Left ventricle myocardium inferior (tissue), 1 donor: ENCODE data around the gene PIK3R1. TPM values are rescaled to one million over a fixed set of nuclear protein-coding genes. Genes with fewer than 3 reads are reported as not detected.

Experiments used
- DNase-seq: peaks from one replicate; pipeline ENCODE4 v3.0.0-alpha.2; 2020
- H3K27ac ChIP-seq: fragments of 200-600 bp; replicated peaks from 2 replicates; pipeline ENCODE4 v1.8.0; 2021
- H3K27me3 ChIP-seq: fragments of 200-600 bp; 2 replicates; pipeline ENCODE4 v1.8.0; 2021; ENCODE audit warnings: low read depth
- H3K36me3 ChIP-seq: fragments of 200-600 bp; 2 replicates; pipeline ENCODE4 v1.8.0; 2021
- H3K4me1 ChIP-seq: fragments of 200-600 bp; 2 replicates; pipeline ENCODE4 v1.8.0; 2021
- H3K4me3 ChIP-seq: fragments of 200-600 bp; 2 replicates; pipeline ENCODE4 v1.8.0; 2021; ENCODE audit warnings: mild to moderate bottlenecking, moderate library complexity
- H3K9me3 ChIP-seq: fragments of 200-600 bp; replicated peaks from 2 replicates; pipeline ENCODE4 v1.8.0; 2021
- intact Hi-C: fragments of 100-400 bp; cut with micrococcal nuclease; formaldehyde crosslinking; loops from one replicate; pipeline ENCODE4 v1.11.0; 2022
- total RNA-seq: library from RNA; stranded (reverse); fragmentation: NEBNext Ultra II Directional; extraction: Animal tissue kit (Norgen Biotek cat#: 25700); gene quantifications from one replicate; pipeline ENCODE4 v1.2.1, GENCODE V29; 2021
- TF ChIP-seq, protein P1 (sequence below): fragments of 200-600 bp; IDR thresholded peaks from 2 replicates; pipeline ENCODE4 v1.8.0; 2021; ENCODE audit warnings: antibody characterized with exemption, mild to moderate bottlenecking, borderline replicate concordance
- donor health status: DM: no; HTN: yes; CAD: no; lungs with severe emphysema.

PIK3R1 gene
- total RNA-seq, 1 donor from 2014 or later: 132 TPM

DNA sequence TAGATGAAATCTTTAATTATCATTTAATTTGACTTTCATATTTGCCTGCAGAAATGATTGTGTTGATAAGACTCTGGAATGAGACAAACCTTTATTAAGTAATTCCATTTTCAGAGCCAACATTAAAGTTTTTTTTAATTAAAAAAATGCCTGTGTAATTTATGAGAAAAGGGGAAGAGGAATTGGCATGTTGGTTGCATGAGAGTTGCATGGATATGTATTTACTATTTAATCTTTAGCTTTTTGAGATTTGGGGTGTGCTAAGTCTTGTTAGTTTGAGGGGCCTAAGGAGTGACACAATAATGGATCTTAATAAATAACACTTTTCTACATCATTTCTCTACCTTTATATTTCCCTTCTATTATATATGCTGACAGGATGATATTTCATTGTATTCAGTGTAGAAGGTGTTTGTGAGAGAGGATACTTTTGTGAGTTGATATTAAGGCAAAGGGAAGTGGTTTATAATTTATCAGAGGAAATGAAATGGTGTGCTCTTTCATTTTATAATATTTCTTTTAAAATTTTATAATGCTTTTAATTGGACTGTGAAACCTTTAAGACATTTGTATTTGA lies 54.9 kb downstream of the PIK3R1 start:
- H3K9me3 ChIP-seq: no peaks in the 10 kb centered on the region
- H3K4me3 ChIP-seq: no peak overlapping the region
- H3K27ac ChIP-seq: peak overlapping the region; percentile 91
- DNase-seq: no peak
- H3K27me3 ChIP-seq: no peaks in the 10 kb centered on the region
- TF ChIP-seq, protein P1, sequence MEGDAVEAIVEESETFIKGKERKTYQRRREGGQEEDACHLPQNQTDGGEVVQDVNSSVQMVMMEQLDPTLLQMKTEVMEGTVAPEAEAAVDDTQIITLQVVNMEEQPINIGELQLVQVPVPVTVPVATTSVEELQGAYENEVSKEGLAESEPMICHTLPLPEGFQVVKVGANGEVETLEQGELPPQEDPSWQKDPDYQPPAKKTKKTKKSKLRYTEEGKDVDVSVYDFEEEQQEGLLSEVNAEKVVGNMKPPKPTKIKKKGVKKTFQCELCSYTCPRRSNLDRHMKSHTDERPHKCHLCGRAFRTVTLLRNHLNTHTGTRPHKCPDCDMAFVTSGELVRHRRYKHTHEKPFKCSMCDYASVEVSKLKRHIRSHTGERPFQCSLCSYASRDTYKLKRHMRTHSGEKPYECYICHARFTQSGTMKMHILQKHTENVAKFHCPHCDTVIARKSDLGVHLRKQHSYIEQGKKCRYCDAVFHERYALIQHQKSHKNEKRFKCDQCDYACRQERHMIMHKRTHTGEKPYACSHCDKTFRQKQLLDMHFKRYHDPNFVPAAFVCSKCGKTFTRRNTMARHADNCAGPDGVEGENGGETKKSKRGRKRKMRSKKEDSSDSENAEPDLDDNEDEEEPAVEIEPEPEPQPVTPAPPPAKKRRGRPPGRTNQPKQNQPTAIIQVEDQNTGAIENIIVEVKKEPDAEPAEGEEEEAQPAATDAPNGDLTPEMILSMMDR: no peak
- peaks cover 100% of the 10 kb centered on the region for H3K4me1 ChIP-seq
- intact Hi-C loops: no loop called here
- H3K36me3 ChIP-seq: peaks cover 16% of the 10 kb centered on the region

DNA sequence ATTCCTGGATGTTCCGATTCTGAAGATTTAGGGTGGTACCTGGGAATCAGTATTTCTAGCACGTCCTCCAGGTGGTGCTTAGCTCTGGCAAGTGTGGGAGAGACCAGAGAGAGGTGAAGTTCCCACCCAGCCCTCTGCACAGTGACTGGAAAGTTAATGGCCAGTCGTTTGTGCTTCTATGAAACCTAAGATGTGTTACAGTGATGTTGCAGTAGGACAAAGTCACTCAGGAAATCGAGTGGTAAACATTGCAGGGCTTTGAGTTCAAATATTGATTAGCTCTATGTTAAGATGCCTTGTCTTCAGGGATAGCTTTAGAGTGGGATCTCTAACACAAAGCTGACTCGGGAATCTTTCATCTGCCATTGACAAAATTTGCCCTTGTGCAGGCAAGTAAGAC lies 55.6 kb downstream of the PIK3R1 start:
- TF ChIP-seq, protein P1: no peak
- Histone ChIP-seq H3K27me3 (no peaks in the 10 kb centered on the region), H3K4me1 (peaks cover 100% of the 10 kb centered on the region), H3K4me3 (no peak overlapping the region), H3K27ac (peak overlapping the region; percentile 91), H3K36me3 (peaks cover 22% of the 10 kb centered on the region), H3K9me3 (no peaks in the 10 kb centered on the region)
- intact Hi-C loops: no loop called here
- no peak for DNase-seq

- Histone ChIP-seq H3K4me3 (no peak overlapping the region), H3K27me3 (no peaks in the 10 kb centered on the region), H3K36me3 (peaks cover 34% of the 10 kb centered on the region), H3K4me1 (peaks cover 100% of the 10 kb centered on the region), H3K9me3 (no peaks in the 10 kb centered on the region), H3K27ac (peak overlapping the region; percentile 91)
- DNase-seq: no peak
- intact Hi-C loops: no loop called here
- TF ChIP-seq, protein P1: peak; percentile 55
Measured at GRCh38 chr5:68272289-68272688, 56.7 kb downstream of the PIK3R1 start.

DNA sequence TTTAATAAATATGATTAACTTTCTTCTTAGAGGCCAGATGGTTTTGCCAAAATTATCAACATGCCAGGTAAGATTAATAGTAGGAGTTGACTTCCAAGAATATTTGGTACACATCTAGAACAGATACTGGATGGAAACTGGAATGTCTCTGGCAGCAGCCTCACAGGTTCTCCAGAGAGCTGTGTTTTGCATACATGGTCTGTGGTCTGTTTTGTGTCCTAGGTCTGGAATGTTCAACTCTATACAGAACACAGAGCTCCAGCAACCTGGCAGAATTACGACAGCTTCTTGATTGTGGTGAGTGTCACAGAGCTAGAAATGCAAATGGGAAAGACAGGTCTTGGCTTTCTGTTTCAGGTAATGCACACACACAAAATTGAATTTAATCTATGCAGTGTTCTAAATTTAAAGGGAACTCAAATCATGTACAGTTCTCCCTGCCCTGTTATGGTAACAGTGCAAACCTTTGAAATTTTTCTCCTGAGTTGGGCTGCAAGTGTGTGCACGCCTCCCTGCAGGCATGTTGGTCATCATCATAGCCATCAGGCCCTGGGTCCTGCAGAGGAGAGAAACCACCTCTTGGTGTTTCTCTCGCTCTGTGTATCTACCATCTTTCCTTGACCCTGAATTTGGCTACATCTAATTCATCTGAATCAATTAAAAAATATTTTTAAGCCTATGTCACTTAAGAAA lies 58.3 kb downstream of the PIK3R1 start:
- TF ChIP-seq, protein P1: no peak
- intact Hi-C loops: no loop called here
- H3K9me3 ChIP-seq: no peaks in the 10 kb centered on the region
- no peak for DNase-seq
- H3K27ac ChIP-seq: peak overlapping the region; percentile 91
- peaks cover 94% of the 10 kb centered on the region for H3K4me1 ChIP-seq
- peaks cover 49% of the 10 kb centered on the region for H3K36me3 ChIP-seq
- no peaks in the 10 kb centered on the region for H3K27me3 ChIP-seq
- no peak overlapping the region for H3K4me3 ChIP-seq

DNA sequence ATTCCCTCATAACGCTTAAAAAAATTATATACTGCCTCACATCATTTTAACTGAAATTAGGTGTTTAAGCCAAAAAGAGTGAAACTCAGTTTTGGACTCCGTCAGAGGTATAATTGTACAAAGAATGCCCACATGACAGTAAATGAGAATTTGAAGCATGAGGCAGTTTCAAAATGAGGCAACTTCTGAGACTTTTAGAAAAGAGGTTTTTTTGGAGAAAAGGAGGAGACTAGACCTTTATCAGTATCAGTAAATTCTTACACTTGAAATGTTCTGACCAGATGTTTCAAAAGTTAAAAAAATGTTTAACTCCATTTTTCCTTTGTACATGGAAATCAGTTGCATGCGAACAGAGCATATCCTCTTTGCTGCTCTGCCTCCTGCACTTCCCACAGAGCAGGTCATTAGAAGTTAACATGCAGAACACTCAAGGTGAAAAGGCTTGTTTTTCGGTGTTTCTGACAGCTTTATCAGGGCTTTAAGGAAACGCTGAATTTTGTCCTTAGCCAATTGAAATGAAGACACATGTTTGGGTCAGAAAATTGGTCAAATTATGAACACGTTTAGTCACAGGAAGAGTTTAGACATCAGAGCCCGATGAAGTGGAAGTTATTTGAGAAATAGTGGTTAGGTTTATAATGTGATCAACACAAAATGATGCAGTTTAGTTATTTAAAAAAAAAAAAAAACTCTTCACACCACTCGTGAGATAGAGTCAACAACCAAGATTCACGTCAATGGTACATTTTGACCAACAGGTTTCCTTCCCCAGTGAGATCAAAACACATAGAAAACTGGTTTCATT lies 59.5 kb downstream of the PIK3R1 start:
- intact Hi-C loops: no loop called here
- H3K9me3 ChIP-seq: no peaks in the 10 kb centered on the region
- no peak overlapping the region for H3K4me3 ChIP-seq
- no peaks in the 10 kb centered on the region for H3K27me3 ChIP-seq
- no peak for DNase-seq
- peaks cover 61% of the 10 kb centered on the region for H3K36me3 ChIP-seq
- TF ChIP-seq, protein P1: no peak
- peak overlapping the region; percentile 91 for H3K27ac ChIP-seq
- peaks cover 85% of the 10 kb centered on the region for H3K4me1 ChIP-seq
